Prostate gland (tissue), 2 donors: ENCODE measurements around the gene ABHD16B.

Experiments used
- CTCF ChIP-seq, 4 experiments: fragments of 200-600 bp in 2 of 4; fragments of 450-650 bp in 2 of 4; sonication (generic) in 2 of 4; IDR thresholded peaks; 1 replicate in 3 of 4; 2 replicates in 1 of 4; pipeline ENCODE4 v1.5.1; 2016 to 2019; ENCODE audit warnings: antibody characterized with exemption in 4 of 4, mild to moderate bottlenecking in 2 of 4, moderate library complexity in 2 of 4
- POLR2A ChIP-seq: fragments of 450-650 bp; IDR thresholded peaks from one replicate; pipeline ENCODE4 v1.6.1; 2016; ENCODE audit warnings: antibody characterized with exemption, mild to moderate bottlenecking
- POLR2AphosphoS5 ChIP-seq: sonication (generic); formaldehyde crosslinking; IDR thresholded peaks from one replicate; pipeline ENCODE4 v1.6.1; 2017; ENCODE audit warnings: antibody characterized with exemption

- no peak for TF ChIP-seq CTCF (IDR thresholded peaks at IDR 0.05)
- no peak for TF ChIP-seq POLR2A
- TF ChIP-seq POLR2AphosphoS5 = no peak
Observed at GRCh38 chr20:63855363-63856097, 5.8 kb upstream of the ABHD16B start.
